HepG2 (cell line): Measurements from ENCODE around the gene TRIM54. TPM values are rescaled to one million over a fixed set of nuclear protein-coding genes. Genes with fewer than 3 reads are reported as not detected.

Experiments
- ATAC-seq: fragments of 200-7000 bp; cut with Tn5 transposase; 3 replicates; pipeline ENCODE4 v1.9.1; 2020; ENCODE audit warnings: mild to moderate bottlenecking, moderate library complexity
- BruUV-seq: library from RNA; stranded (reverse); fragments of 400-500 nt; replicated peaks from 2 replicates; lab custom pipeline; 2021; lab: Mats Ljungman, UMichigan
- CTCF ChIA-PET: fragments of 300-600 bp; formaldehyde crosslinking; extraction: SDS; loops from one replicate; lab custom pipeline; 2021; ENCODE audit warnings: low total read pairs, inconsistent platforms, low intra/inter-chr PET ratio; lab: Yijun Ruan, JAX
- POLR2A ChIA-PET: fragments of 350-600 bp; sonication (Branson Sonifier 250); formaldehyde crosslinking; loops from one replicate; lab custom pipeline; 2020; ENCODE audit warnings: antibody characterized with exemption, inconsistent platforms; lab: Yijun Ruan, JAX
- DNase-seq: peaks from one replicate; pipeline ENCODE4 v3.0.0-alpha.2; 2015; ENCODE audit warnings: low spot score
- FAIRE-seq: peaks from 3 replicates; lab custom pipeline; 2011; peaks lifted over from hg19 to GRCh38; lab: Jason Lieb, UNC
- H2AFZ ChIP-seq: one replicate; pipeline ENCODE4 v1.6.1; 2011; ENCODE audit warnings: low read length, inconsistent platforms
- H3K27ac ChIP-seq: fragments of 300-600 bp; 3 replicates; pipeline ENCODE4 v1.8.0; 2011; ENCODE audit warnings: mixed run types, mild to moderate bottlenecking, mixed read lengths, low read length, inconsistent platforms; ENCODE audit not compliant: insufficient read depth; ENCODE audit errors: extremely low read length
- H3K27me3 ChIP-seq, 2 experiments: fragments of 200-600 bp in 1 of 2; 2 replicates in 1 of 2; 3 replicates in 1 of 2; pipeline versions ENCODE4 v1.6.0 to v1.8.0; 2011; ENCODE audit warnings: low read length in 2 of 2, mild to moderate bottlenecking in 2 of 2, moderate library complexity in 2 of 2, inconsistent platforms in 1 of 2; ENCODE audit not compliant: insufficient read depth in 2 of 2, control insufficient read depth in 1 of 2
- H3K36me3 ChIP-seq, 2 experiments: fragments of 200-600 bp in 1 of 2; replicated peaks in 1 of 2; 2 replicates in 1 of 2; 3 replicates in 1 of 2; pipeline versions ENCODE4 v1.5.1 to v1.8.0; 2011; ENCODE audit warnings: low read length in 2 of 2, inconsistent platforms in 1 of 2; ENCODE audit not compliant: insufficient read depth in 2 of 2, control insufficient read depth in 1 of 2
- H3K4me1 ChIP-seq: 2 replicates; pipeline ENCODE4 v1.5.1; 2012; ENCODE audit warnings: low read length, inconsistent platforms; ENCODE audit not compliant: insufficient read depth
- H3K4me2 ChIP-seq: 2 replicates; pipeline ENCODE4 v1.6.0; 2011; ENCODE audit warnings: low read depth, low read length, inconsistent platforms
- H3K4me3 ChIP-seq, 3 experiments: fragments of 200-600 bp in 1 of 3; sonication (generic), shearing (Covaris generic) in 1 of 3; replicated peaks in 1 of 3; 2 replicates each; pipeline ENCODE4 v1.5.1; 2011 to 2016; ENCODE audit warnings: low read length in 3 of 3, inconsistent platforms in 2 of 3, low read depth in 2 of 3, mild to moderate bottlenecking in 2 of 3, control low read depth in 1 of 3, mixed read lengths in 1 of 3; ENCODE audit not compliant: insufficient read depth in 1 of 3
- H3K79me2 ChIP-seq: one replicate; pipeline ENCODE4 v1.6.1; 2011; ENCODE audit warnings: low read length, inconsistent platforms; ENCODE audit not compliant: insufficient read depth
- H3K9ac ChIP-seq: 2 replicates; pipeline ENCODE4 v1.6.0; 2011; ENCODE audit warnings: mild to moderate bottlenecking, low read depth, low read length, inconsistent platforms; ENCODE audit not compliant: insufficient read depth
- H3K9me3 ChIP-seq: 2 replicates; pipeline ENCODE4 v1.5.1; 2012; ENCODE audit warnings: mild to moderate bottlenecking, low read length
- H4K20me1 ChIP-seq: 2 replicates; pipeline ENCODE4 v1.6.0; 2011; ENCODE audit warnings: inconsistent platforms, mild to moderate bottlenecking, low read length, moderate library complexity; ENCODE audit not compliant: insufficient read depth
- MED1 ChIP-seq: sonication (generic); formaldehyde crosslinking; IDR thresholded peaks from 2 replicates; pipeline ENCODE4 v1.4.0; 2020; ENCODE audit warnings: missing genetic modification reagents
- STAT5B ChIP-seq: sonication (generic); formaldehyde crosslinking; IDR thresholded peaks from 2 replicates; pipeline ENCODE4 v1.4.0; 2020; ENCODE audit warnings: missing genetic modification reagents
- THAP11 ChIP-seq: IDR thresholded peaks from 2 replicates; pipeline ENCODE4 v1.6.1; 2016; ENCODE audit warnings: missing biosample characterization, missing genetic modification reagents
- TSC22D2 ChIP-seq: sonication (generic); formaldehyde crosslinking; IDR thresholded peaks from 2 replicates; pipeline ENCODE4 v1.5.1; 2020; ENCODE audit warnings: missing genetic modification reagents, mild to moderate bottlenecking, borderline replicate concordance
- ZFP41 ChIP-seq: sonication (generic); formaldehyde crosslinking; IDR thresholded peaks from 2 replicates; pipeline ENCODE4 v1.4.0; 2020; ENCODE audit warnings: mild to moderate bottlenecking, missing genetic modification reagents, borderline replicate concordance
- ZNF547 ChIP-seq: sonication (generic); formaldehyde crosslinking; IDR thresholded peaks from 2 replicates; pipeline ENCODE4 v1.5.1; 2020; ENCODE audit warnings: mild to moderate bottlenecking, missing genetic modification reagents
- ZNF576 ChIP-seq: sonication (generic); formaldehyde crosslinking; IDR thresholded peaks from 2 replicates; pipeline ENCODE4 v1.4.0; 2020; ENCODE audit warnings: mild to moderate bottlenecking, missing genetic modification reagents
- ZNF766 ChIP-seq: sonication (generic); formaldehyde crosslinking; IDR thresholded peaks from 2 replicates; pipeline ENCODE4 v1.5.0; 2020; ENCODE audit warnings: missing genetic modification reagents, borderline replicate concordance
- WGBS: methylation state at CpG from one replicate; pipeline ENCODE4 v1.1.6; 2017; ENCODE audit warnings: low lambda C conversion rate; 5-methylcytosine and 5-hydroxymethylcytosine counted together
- in situ Hi-C: cut with HindIII; loops from 2 replicates; pipeline ENCODE4 v1.10.0; 2017; ENCODE audit warnings: low pct_unique_long_range_greater_than_20kb; ENCODE audit not compliant: extremely low pct_ligation_motif_present
- intact Hi-C: fragments of 100-400 bp; cut with micrococcal nuclease; formaldehyde crosslinking; loops from one replicate; pipeline ENCODE4 v1.10.0; 2022; ENCODE audit not compliant: unreplicated experiment
- polyA plus RNA-seq, 8 experiments: library from polyadenylated mRNA; depleted of rRNA in 3 of 8; stranded (reverse) in 7 of 8; unstranded in 1 of 8; fragments of >200 nt; fragmentation: Illumina TruSeq in 4 of 8; extraction: Trizol in 4 of 8; gene quantifications; 2 replicates each; pipeline versions ENCODE4 v1.2.1 to v1.2.3, GENCODE V29; 2011 to 2016; ENCODE audit warnings: low read depth in 4 of 8, missing spikeins in 1 of 8, mixed read lengths in 1 of 8; ENCODE audit not compliant: insufficient read depth in 1 of 8
- total RNA-seq, 5 experiments: library from RNA; depleted of rRNA; stranded (reverse); fragments of >200 nt; fragmentation: Illumina TruSeq; extraction: Trizol; gene quantifications; 2 replicates each; pipeline ENCODE4 v1.2.3, GENCODE V29; 2016; ENCODE audit warnings: low read depth in 1 of 5

TRIM54 gene
- total and polyA plus RNA-seq, 2 of the 13 experiments (the other 11 are each of a cell fraction or from before 2014, with no cell fraction given): 0.07 to 0.13 TPM

- peaks cover 2 to 19% of the 10 kb centered on the region in 2 experiments; a peak in 4 of 5 replicates for H3K27me3 ChIP-seq
- H3K9me3 ChIP-seq: no peaks in the 10 kb centered on the region
- in situ Hi-C loops (no loop called here), intact Hi-C loops (loop anchor here (10.0 kb wide), 1 partner anchor 119 kb away; the partner anchor contains the start of genes EIF2B4 and SNX17)
- ChIA-PET CTCF (no interaction called here), POLR2A (no interaction called here)
- H3K79me2 ChIP-seq: no peaks in the 10 kb centered on the region
- no peaks in the 10 kb centered on the region for H4K20me1 ChIP-seq
- H3K27ac ChIP-seq: no peak overlapping the region
- no peak for FAIRE-seq
- ATAC-seq: no peak
- peaks cover 6% of the 10 kb centered on the region for H3K4me1 ChIP-seq
- no peak for TF ChIP-seq STAT5B
- no peak overlapping the region for H3K9ac ChIP-seq
- H3K4me2 ChIP-seq: no peak overlapping the region
- no peak for DNase-seq
- no TSS peak for BruUV-seq
- H3K4me3 ChIP-seq: no peak overlapping the region
- WGBS: 0% methylated on average over 1 of the region's 1 CpG
- no peaks in the 10 kb centered on the region for H3K36me3 ChIP-seq
- no peak overlapping the region for H2AFZ ChIP-seq
These were observed 26.6 kb upstream of the TRIM54 start for GRCh38 chr2:27255660-27256059.

- BruUV-seq: no TSS peak
- POLR2A ChIA-PET: no interaction called here
These were observed 25.3 kb upstream of the TRIM54 start for GRCh38 chr2:27256855-27257454.

More at GRCh38 chr2:27256855-27257454, 25.3 kb upstream of the TRIM54 start:
- CTCF ChIA-PET: no interaction called here
- no peak for DNase-seq
- H4K20me1 ChIP-seq: no peaks in the 10 kb centered on the region
- no peak overlapping the region for H3K27ac ChIP-seq
- H3K9me3 ChIP-seq: no peaks in the 10 kb centered on the region
- no peak overlapping the region for H2AFZ ChIP-seq
- H3K4me2 ChIP-seq: no peak overlapping the region
- intact Hi-C loops (loop anchor here (10.0 kb wide), 1 partner anchor 118 kb away; the partner anchor contains the start of genes EIF2B4 and SNX17), in situ Hi-C loops (no loop called here)
- ATAC-seq: no peak
- peaks cover 6 to 24% of the 10 kb centered on the region in 2 experiments for H3K27me3 ChIP-seq
- no peaks in the 10 kb centered on the region for H3K4me1 ChIP-seq
- no peak overlapping the region for H3K4me3 ChIP-seq
- no peak for FAIRE-seq
- H3K9ac ChIP-seq: no peak overlapping the region
- WGBS: 61% methylated on average over 7 of the region's 7 CpGs
- no peaks in the 10 kb centered on the region for H3K79me2 ChIP-seq
- no peaks in the 10 kb centered on the region for H3K36me3 ChIP-seq
- TF ChIP-seq THAP11 (CRISPR knock-in tag) (no peak), ZNF576 (no peak), TSC22D2 (CRISPR knock-in tag) (no peak), ZFP41 (CRISPR knock-in tag) (no peak), ZNF766 (no peak), ZNF547 (CRISPR knock-in tag) (no peak), MED1 (no peak)
- TF ChIP-seq, all 625 proteins: peak for 0
